ENCODE data around the gene ZC3H15.
"Not testable (repeated sequence)": the region's sequence is repeated elsewhere in the genome, so short reads cannot be mapped to it uniquely, and the experiment has no call there.

Gene ZC3H15

GRCh38 chr2:186459009-186459408, 27.1 kb upstream of the ZC3H15 start:
- FAIRE-seq, result no peak
- DNase-seq (ENCODE audit: insufficient read length, low spot score), result no peak
- TF ChIP-seq SPI1 (IDR thresholded peaks at IDR 0.05; ENCODE audit: low read depth, low read length) (no peak), POLR2A (IDR thresholded peaks at IDR 0.05; ENCODE audit: low read depth, low read length) (no peak), TAF1 (IDR thresholded peaks at IDR 0.05; ENCODE audit: low read depth, low read length) (no peak), PAX5 (IDR thresholded peaks at IDR 0.05; ENCODE audit: insufficient read depth, low read length, severe bottlenecking) (no peak), POU2F2 (IDR thresholded peaks at IDR 0.05; ENCODE audit: low read depth, low read length) (no peak), POLR2AphosphoS5 (IDR thresholded peaks at IDR 0.05; ENCODE audit: low read depth, low read length) (no peak)

GRCh38 chr2:186460465-186460864, 25.6 kb upstream of the ZC3H15 start:
- TF ChIP-seq SPI1 (IDR thresholded peaks at IDR 0.05; ENCODE audit: low read depth, low read length) (no peak), TAF1 (IDR thresholded peaks at IDR 0.05; ENCODE audit: low read depth, low read length) (no peak), POLR2AphosphoS5 (IDR thresholded peaks at IDR 0.05; ENCODE audit: low read depth, low read length) (no peak), PAX5 (IDR thresholded peaks at IDR 0.05; ENCODE audit: insufficient read depth, low read length, severe bottlenecking) (no peak), POU2F2 (IDR thresholded peaks at IDR 0.05; ENCODE audit: low read depth, low read length) (no peak), POLR2A (IDR thresholded peaks at IDR 0.05; ENCODE audit: low read depth, low read length) (no peak)
- peak; percentile 83 for FAIRE-seq
- no peak for DNase-seq (ENCODE audit: insufficient read length, low spot score)

- FAIRE-seq, result no peak
- TF ChIP-seq POLR2AphosphoS5 (IDR thresholded peaks at IDR 0.05; ENCODE audit: low read depth, low read length) (no peak), TAF1 (IDR thresholded peaks at IDR 0.05; ENCODE audit: low read depth, low read length) (no peak)
- DNase-seq (ENCODE audit: insufficient read length, low spot score), result no peak
Observed at GRCh38 chr2:186466743-186467142, 19.3 kb upstream of the ZC3H15 start.

GRCh38 chr2:186467421-186467820, 18.6 kb upstream of the ZC3H15 start:
- TF ChIP-seq SPI1 (IDR thresholded peaks at IDR 0.05; ENCODE audit: low read depth, low read length) (no peak), POLR2A (IDR thresholded peaks at IDR 0.05; ENCODE audit: low read depth, low read length) (no peak), POU2F2 (IDR thresholded peaks at IDR 0.05; ENCODE audit: low read depth, low read length) (no peak), TAF1 (IDR thresholded peaks at IDR 0.05; ENCODE audit: low read depth, low read length) (no peak), PAX5 (IDR thresholded peaks at IDR 0.05; ENCODE audit: insufficient read depth, low read length, severe bottlenecking) (no peak), POLR2AphosphoS5 (IDR thresholded peaks at IDR 0.05; ENCODE audit: low read depth, low read length) (no peak)
- FAIRE-seq (no peak), DNase-seq (ENCODE audit: insufficient read length, low spot score) (no peak)

- not testable (repeated sequence) for FAIRE-seq; DNase-seq (ENCODE audit: insufficient read length, low spot score)
Observed at GRCh38 chr2:186472722-186473493, 13.2 kb upstream of the ZC3H15 start.

GRCh38 chr2:186474239-186474638, 11.8 kb upstream of the ZC3H15 start:
- not testable (repeated sequence) for DNase-seq (ENCODE audit: insufficient read length, low spot score); FAIRE-seq

- FAIRE-seq (no peak), DNase-seq (ENCODE audit: insufficient read length, low spot score) (no peak)
- TF ChIP-seq POLR2A (IDR thresholded peaks at IDR 0.05; ENCODE audit: low read depth, low read length) (no peak), POU2F2 (IDR thresholded peaks at IDR 0.05; ENCODE audit: low read depth, low read length) (no peak), PAX5 (IDR thresholded peaks at IDR 0.05; ENCODE audit: insufficient read depth, low read length, severe bottlenecking) (no peak), TAF1 (IDR thresholded peaks at IDR 0.05; ENCODE audit: low read depth, low read length) (no peak), POLR2AphosphoS5 (IDR thresholded peaks at IDR 0.05; ENCODE audit: low read depth, low read length) (no peak), SPI1 (IDR thresholded peaks at IDR 0.05; ENCODE audit: low read depth, low read length) (peak; percentile 81)
Observed at GRCh38 chr2:186477790-186478189, 8.3 kb upstream of the ZC3H15 start.

GRCh38 chr2:186480991-186481390, 5.1 kb upstream of the ZC3H15 start:
- TF ChIP-seq POLR2A (IDR thresholded peaks at IDR 0.05; ENCODE audit: low read depth, low read length) (no peak), SPI1 (IDR thresholded peaks at IDR 0.05; ENCODE audit: low read depth, low read length) (no peak), TAF1 (IDR thresholded peaks at IDR 0.05; ENCODE audit: low read depth, low read length) (no peak), POU2F2 (IDR thresholded peaks at IDR 0.05; ENCODE audit: low read depth, low read length) (no peak), POLR2AphosphoS5 (IDR thresholded peaks at IDR 0.05; ENCODE audit: low read depth, low read length) (no peak), PAX5 (IDR thresholded peaks at IDR 0.05; ENCODE audit: insufficient read depth, low read length, severe bottlenecking) (no peak)
- DNase-seq (ENCODE audit: insufficient read length, low spot score) (no peak), FAIRE-seq (peak; percentile 65)

GRCh38 chr2:186484062-186484735, 1.9 kb upstream of the ZC3H15 start:
- no peak for DNase-seq (ENCODE audit: insufficient read length, low spot score)
- no peak for FAIRE-seq
- TF ChIP-seq PAX5 (IDR thresholded peaks at IDR 0.05; ENCODE audit: insufficient read depth, low read length, severe bottlenecking) (no peak), SPI1 (IDR thresholded peaks at IDR 0.05; ENCODE audit: low read depth, low read length) (peak; percentile 47; the same call in 1 of the 2 replicates), POLR2AphosphoS5 (IDR thresholded peaks at IDR 0.05; ENCODE audit: low read depth, low read length) (no peak), POU2F2 (IDR thresholded peaks at IDR 0.05; ENCODE audit: low read depth, low read length) (no peak)

- DNase-seq (ENCODE audit: insufficient read length, low spot score), result no peak
- FAIRE-seq, result no peak
- no peak for TF ChIP-seq SPI1 (IDR thresholded peaks at IDR 0.05; ENCODE audit: low read depth, low read length)
- TF ChIP-seq POLR2A (IDR thresholded peaks at IDR 0.05; ENCODE audit: low read depth, low read length), result no peak
- no peak for TF ChIP-seq PAX5 (IDR thresholded peaks at IDR 0.05; ENCODE audit: insufficient read depth, low read length, severe bottlenecking)
- no peak for TF ChIP-seq POU2F2 (IDR thresholded peaks at IDR 0.05; ENCODE audit: low read depth, low read length)
- TF ChIP-seq TAF1 (IDR thresholded peaks at IDR 0.05; ENCODE audit: low read depth, low read length), result no peak
- no peak for TF ChIP-seq POLR2AphosphoS5 (IDR thresholded peaks at IDR 0.05; ENCODE audit: low read depth, low read length)
Observed at GRCh38 chr2:186485576-186485870, 537 bp upstream of the ZC3H15 start.

Data from GM12891 (cell line).